HG02759 (cell line): Measurements from ENCODE around the gene KRT7.

Source experiments
- ATAC-seq: cut with Tn5 transposase; IDR thresholded peaks from one replicate; pipeline ENCODE4 v1.9.1; 2021; ENCODE audit warnings: mild to moderate bottlenecking, moderate library complexity; ENCODE audit not compliant: unreplicated experiment

KRT7 gene

GRCh38 chr12:52232674-52233461 is at the start of gene KRT7:
Gene KRT7, plus strand, starts transcription at chr12:52233243. Its CDS starts 54 bp downstream, at chr12:52233297.
- no peak for ATAC-seq

GRCh38 chr12:52183544-52183910 is 49.5 kb upstream of the KRT7 start:
- no peak for ATAC-seq

GRCh38 chr12:52183971-52184370 is 49.1 kb upstream of the KRT7 start:
- ATAC-seq: no peak

GRCh38 chr12:52184813-52185212 is 48.2 kb upstream of the KRT7 start:
- ATAC-seq: no peak

- ATAC-seq: no peak
Observed at GRCh38 chr12:52185400-52185967, 47.6 kb upstream of the KRT7 start.

GRCh38 chr12:52186118-52186840 is 46.8 kb upstream of the KRT7 start:
- ATAC-seq: no peak

- no peak for ATAC-seq
Observed at GRCh38 chr12:52187206-52187605, 45.8 kb upstream of the KRT7 start.

GRCh38 chr12:52187640-52188039 is 45.4 kb upstream of the KRT7 start:
- ATAC-seq: no peak

- no peak for ATAC-seq
Observed at GRCh38 chr12:52188658-52189057, 44.4 kb upstream of the KRT7 start.

- no peak for ATAC-seq
Observed at GRCh38 chr12:52189376-52190174, 43.5 kb upstream of the KRT7 start.

- ATAC-seq: no peak
Observed at GRCh38 chr12:52190860-52191729, 41.9 kb upstream of the KRT7 start.

- no peak for ATAC-seq
Observed at GRCh38 chr12:52191841-52192791, 40.9 kb upstream of the KRT7 start, which contains the start of gene KRT80. Gene KRT80, minus strand, starts transcription at chr12:52192014. Its CDS starts 112 bp downstream, at chr12:52191902.

GRCh38 chr12:52193532-52193931 is 39.5 kb upstream of the KRT7 start:
- no peak for ATAC-seq

GRCh38 chr12:52193991-52194390 is 39.1 kb upstream of the KRT7 start:
- no peak for ATAC-seq

- no peak for ATAC-seq
Observed at GRCh38 chr12:52195065-52195730, 37.8 kb upstream of the KRT7 start.

- no peak for ATAC-seq
Observed at GRCh38 chr12:52197371-52198231, 35.4 kb upstream of the KRT7 start.

- no peak for ATAC-seq
Observed at GRCh38 chr12:52198454-52199215, 34.4 kb upstream of the KRT7 start.
